SHP77 (cell line): ENCODE results near the gene EEIG2.

Experiments used
- DNase-seq, 2 experiments: peaks; one replicate each; lab custom pipeline; 2025; lab: John Stamatoyannopoulos, UW

The EEIG2 gene

GRCh38 chr1:108583757-108584427 is 24.0 kb downstream of the EEIG2 start:
- DNase-seq = no peak

- DNase-seq = no peak
Measured at GRCh38 chr1:108584428-108584856, 24.5 kb downstream of the EEIG2 start.

GRCh38 chr1:108585313-108585712 is 25.4 kb downstream of the EEIG2 start:
- DNase-seq = no peak

- no peak for DNase-seq
Measured at GRCh38 chr1:108590441-108590840, 30.5 kb downstream of the EEIG2 start.

- DNase-seq = no peak
Measured at GRCh38 chr1:108590957-108591356, 31.1 kb downstream of the EEIG2 start.

GRCh38 chr1:108591466-108591865 is 31.6 kb downstream of the EEIG2 start:
- no peak for DNase-seq

- no peak for DNase-seq
Measured at GRCh38 chr1:108592030-108592759, 32.3 kb downstream of the EEIG2 start.

GRCh38 chr1:108593448-108593847 is 33.5 kb downstream of the EEIG2 start:
- no peak for DNase-seq

- DNase-seq = no peak
Measured at GRCh38 chr1:108595507-108595906, 35.6 kb downstream of the EEIG2 start.

GRCh38 chr1:108597041-108597440 is 37.1 kb downstream of the EEIG2 start:
- DNase-seq = no peak

GRCh38 chr1:108598340-108598739 is 38.4 kb downstream of the EEIG2 start:
- no peak for DNase-seq

- no peak for DNase-seq
Measured at GRCh38 chr1:108600504-108600903, 40.6 kb downstream of the EEIG2 start.

GRCh38 chr1:108601708-108602410 is 42.0 kb downstream of the EEIG2 start:
- no peak for DNase-seq

- DNase-seq = no peak
Measured at GRCh38 chr1:108605633-108606032, 45.7 kb downstream of the EEIG2 start.

- no peak for DNase-seq
Measured at GRCh38 chr1:108606478-108606877, 46.6 kb downstream of the EEIG2 start.

GRCh38 chr1:108609483-108610049 is 49.7 kb downstream of the EEIG2 start:
- peak; percentile 64 to 75 for DNase-seq
